Pancreas (tissue), 10 donors: Measurements from ENCODE around the gene PDE4B. TPM values are rescaled to one million over a fixed set of nuclear protein-coding genes. Genes with fewer than 3 reads are reported as not detected.

Experiments
- ATAC-seq, 4 donors: fragments of 200-7000 bp; cut with Tn5 transposase; one replicate each; pipeline versions ENCODE4 v1.8.0 to v1.9.1; 2020; ENCODE audit warnings: mild to moderate bottlenecking in 4 of 4, moderate library complexity in 4 of 4
- DNase-seq, 6 donors: peaks; one replicate each; pipeline ENCODE4 v3.0.0-alpha.2; 2020
- FAIRE-seq: peaks from 2 replicates; lab custom pipeline; 2012; peaks lifted over from hg19 to GRCh38; lab: Jason Lieb, UNC
- H3K27ac ChIP-seq, 4 donors: fragments of 200-600 bp; sonication (generic); 1 replicate in 3 of 4; 2 replicates in 1 of 4; pipeline versions ENCODE4 v1.5.0 to v1.8.0; 2020
- H3K27me3 ChIP-seq, 4 donors: fragments of 200-600 bp; one replicate each; pipeline ENCODE4 v1.8.0; 2021
- H3K36me3 ChIP-seq, 3 donors: fragments of 200-600 bp; sonication (generic) in 1 of 3; one replicate each; pipeline versions ENCODE4 v1.5.0 to v1.8.0; 2020 to 2021
- H3K4me1 ChIP-seq, 3 donors: fragments of 200-600 bp; one replicate each; pipeline ENCODE4 v1.8.0; 2021
- H3K4me3 ChIP-seq, 4 donors: fragments of 200-600 bp; sonication (generic) in 2 of 4; one replicate each; pipeline versions ENCODE4 v1.5.0 to v1.8.0; 2020 to 2021
- H3K9me3 ChIP-seq, 4 donors: fragments of 200-600 bp; one replicate each; pipeline ENCODE4 v1.8.0; 2021
- WGBS, 2 donors: extraction: QIAGEN DNeasy Blood & Tissue Kit; methylation state at CpG; one replicate each; pipeline ENCODE4 v1.1.7; 2013; 5-methylcytosine and 5-hydroxymethylcytosine counted together
- intact Hi-C, 3 donors: fragments of 100-400 bp; cut with DNase I; formaldehyde crosslinking; loops; one replicate each; pipeline versions ENCODE4 v1.11.1 to v1.14.2; 2022
- polyA plus RNA-seq, 2 donors: library from polyadenylated mRNA; stranded (reverse); fragments of 200-250 nt; gene quantifications; one replicate each; pipeline ENCODE4 v1.2.3, GENCODE V29; 2013
- total RNA-seq, 6 donors: library from RNA; stranded (reverse); fragmentation: NEBNext Ultra II Directional in 4 of 6; extraction: Animal tissue kit (Norgen Biotek cat#: 25700) in 4 of 6; gene quantifications; one replicate each; pipeline versions ENCODE4 v1.2.1 to v1.2.4, GENCODE V29; 2021 to 2023
- TF ChIP-seq, protein P1 (sequence below), 4 donors: fragments of 200-600 bp; sonication (generic) in 3 of 4; IDR thresholded peaks; one replicate each; pipeline versions ENCODE4 v1.5.0 to v1.8.0; 2021; ENCODE audit warnings: antibody characterized with exemption in 4 of 4
- donor health status: healthy with polysubstance abuse.
- donor health status: DM: no; HTN: no; CAD: no; lungs with moderate emphysema.
- donor health status: DM: no; HTN: no; CAD: no.
- donor health status: control.
- donor health status: control.
- donor health status: Bipolar disorder and iron deficiency.
- donor health status: DM: yes; HTN: yes; CAD: no.
- donor health status: DM: no; HTN: no; CAD: no.
- donor health status: DM: no; HTN: no; CAD: no.
- donor health status: DM: yes; HTN: yes; CAD: no.

The PDE4B gene
- total and polyA plus RNA-seq, 8 donors, result 0.23 to 3.7 (median 0.92) TPM

DNA sequence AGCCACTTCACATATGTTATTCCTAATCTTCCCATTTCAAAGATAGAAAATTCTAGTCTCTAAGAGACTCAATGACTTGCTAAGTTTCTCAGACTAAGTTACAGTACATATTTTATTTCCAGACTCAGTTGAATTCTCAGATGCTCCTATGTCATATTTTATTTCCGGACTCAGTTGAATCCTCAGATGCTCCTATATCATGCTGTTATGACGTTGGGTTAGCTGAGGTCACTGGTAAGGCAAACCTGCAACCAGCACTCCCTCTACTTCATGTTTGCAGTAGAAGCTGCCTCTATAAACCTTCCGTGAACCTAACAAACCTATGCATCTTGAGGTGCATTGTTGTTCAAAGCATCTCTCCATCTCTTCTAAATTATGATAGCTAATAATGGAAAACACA, 554.2 kb downstream of the PDE4B start:
- Histone ChIP-seq H3K9me3 (no peaks in the 10 kb centered on the region), H3K4me1 (no peaks in the 10 kb centered on the region), H3K4me3 (no peak overlapping the region), H3K36me3 (no peaks in the 10 kb centered on the region), H3K27ac (no peak overlapping the region), H3K27me3 (peaks cover 0 to 4% (median 0%) of the 10 kb centered on the region in 4 donors)
- no peak for FAIRE-seq
- no peak for DNase-seq
- TF ChIP-seq, protein P1, sequence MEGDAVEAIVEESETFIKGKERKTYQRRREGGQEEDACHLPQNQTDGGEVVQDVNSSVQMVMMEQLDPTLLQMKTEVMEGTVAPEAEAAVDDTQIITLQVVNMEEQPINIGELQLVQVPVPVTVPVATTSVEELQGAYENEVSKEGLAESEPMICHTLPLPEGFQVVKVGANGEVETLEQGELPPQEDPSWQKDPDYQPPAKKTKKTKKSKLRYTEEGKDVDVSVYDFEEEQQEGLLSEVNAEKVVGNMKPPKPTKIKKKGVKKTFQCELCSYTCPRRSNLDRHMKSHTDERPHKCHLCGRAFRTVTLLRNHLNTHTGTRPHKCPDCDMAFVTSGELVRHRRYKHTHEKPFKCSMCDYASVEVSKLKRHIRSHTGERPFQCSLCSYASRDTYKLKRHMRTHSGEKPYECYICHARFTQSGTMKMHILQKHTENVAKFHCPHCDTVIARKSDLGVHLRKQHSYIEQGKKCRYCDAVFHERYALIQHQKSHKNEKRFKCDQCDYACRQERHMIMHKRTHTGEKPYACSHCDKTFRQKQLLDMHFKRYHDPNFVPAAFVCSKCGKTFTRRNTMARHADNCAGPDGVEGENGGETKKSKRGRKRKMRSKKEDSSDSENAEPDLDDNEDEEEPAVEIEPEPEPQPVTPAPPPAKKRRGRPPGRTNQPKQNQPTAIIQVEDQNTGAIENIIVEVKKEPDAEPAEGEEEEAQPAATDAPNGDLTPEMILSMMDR (IDR thresholded peaks at IDR 0.05), result no peak
- ATAC-seq, result no peak
- intact Hi-C loops, result no loop called here
- 75 to 81% methylated on average over 3 of the region's 3 CpGs for whole genome bisulfite sequencing, 2 donors

DNA sequence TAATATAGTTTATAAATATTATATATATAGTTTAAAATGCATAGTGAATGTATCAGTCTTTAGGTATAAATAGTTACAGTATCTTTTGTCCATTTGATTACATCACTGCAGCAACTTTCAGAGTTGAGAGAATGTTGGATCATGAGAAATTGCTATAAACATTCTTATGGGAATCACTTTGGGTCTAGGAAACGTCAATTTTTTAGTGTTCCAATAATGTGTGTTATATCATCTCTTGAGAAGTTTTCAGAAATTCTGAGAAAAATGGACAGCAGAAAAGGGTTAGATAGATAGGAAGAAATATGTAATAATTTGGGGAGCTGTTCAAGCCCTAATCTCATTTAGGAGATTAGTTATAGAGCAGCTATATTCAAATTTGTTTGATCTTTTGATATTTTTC, 556.1 kb downstream of the PDE4B start:
- ATAC-seq (no peak), DNase-seq (no peak), FAIRE-seq (peak; percentile 64)
- intact Hi-C loops, result no loop called here
- Histone ChIP-seq H3K4me1 (no peaks in the 10 kb centered on the region), H3K27ac (no peak overlapping the region), H3K4me3 (no peak overlapping the region), H3K36me3 (no peaks in the 10 kb centered on the region), H3K9me3 (no peaks in the 10 kb centered on the region), H3K27me3 (peaks cover 0 to 4% (median 0%) of the 10 kb centered on the region in 4 donors)
- TF ChIP-seq, protein P1 (IDR thresholded peaks at IDR 0.05), result no peak
- 53 to 62% methylated on average over 1 of the region's 1 CpG for WGBS, 2 donors

DNA sequence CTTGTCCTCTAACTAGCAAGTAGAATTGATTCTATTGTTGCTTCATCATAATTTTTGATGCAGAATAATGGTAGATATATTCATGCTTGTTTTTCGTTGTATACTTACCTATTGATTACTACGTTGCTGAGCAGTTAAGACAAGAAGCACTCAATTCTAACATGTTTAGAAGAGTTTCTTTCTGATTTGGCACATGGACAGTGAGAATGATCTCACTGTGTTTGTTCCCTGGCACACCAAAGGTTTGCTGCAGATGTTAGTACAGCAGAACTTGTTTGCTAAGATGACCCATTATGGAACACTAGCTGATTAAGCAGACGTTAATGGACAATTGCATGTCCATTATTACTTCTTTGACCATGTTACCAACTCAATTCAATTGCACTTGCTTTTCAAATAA, 556.5 kb downstream of the PDE4B start:
- 36 to 49% methylated on average over 3 of the region's 3 CpGs for WGBS, 2 donors
- DNase-seq (no peak), ATAC-seq (peak in 2 of 4 donors; percentile 47), FAIRE-seq (no peak)
- Histone ChIP-seq H3K9me3 (no peaks in the 10 kb centered on the region), H3K4me1 (no peaks in the 10 kb centered on the region), H3K4me3 (no peak overlapping the region), H3K36me3 (no peaks in the 10 kb centered on the region), H3K27me3 (peaks cover 0 to 4% (median 0%) of the 10 kb centered on the region in 4 donors), H3K27ac (no peak overlapping the region)
- TF ChIP-seq, protein P1 (IDR thresholded peaks at IDR 0.05), result no peak
- intact Hi-C loops, result no loop called here

DNA sequence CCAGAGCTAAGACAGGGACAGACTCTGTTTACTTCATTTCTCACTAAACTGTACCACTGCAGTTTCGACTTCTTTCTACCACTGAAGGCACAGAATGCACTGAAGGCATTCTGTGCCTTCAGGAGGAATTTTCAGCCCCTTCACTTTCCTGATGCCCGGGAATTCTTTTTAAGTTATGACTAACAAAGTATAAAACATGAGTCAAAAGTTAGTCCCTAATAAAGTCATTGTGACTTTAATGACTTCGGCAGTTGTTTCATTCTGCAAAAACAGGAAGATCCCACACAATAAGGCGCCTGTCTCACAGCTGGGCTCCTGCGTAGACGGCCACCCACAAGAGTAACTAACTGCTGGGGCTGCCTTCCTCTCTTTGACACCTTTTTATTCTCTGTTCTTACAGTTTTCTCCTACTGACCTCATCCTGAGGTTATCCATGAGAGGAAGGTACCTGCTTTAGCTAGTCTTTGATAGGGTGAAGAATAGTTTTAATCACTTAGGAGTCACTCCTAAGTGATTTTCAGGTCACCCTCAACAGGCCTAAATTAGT, 557.4 kb downstream of the PDE4B start:
- 62 to 65% methylated on average over 6 of the region's 6 CpGs for WGBS, 2 donors
- peaks cover 0 to 4% (median 1%) of the 10 kb centered on the region in 4 donors for H3K27me3 ChIP-seq
- FAIRE-seq, result no peak
- H3K36me3 ChIP-seq, result no peaks in the 10 kb centered on the region
- H3K4me3 ChIP-seq, result no peak overlapping the region
- peak in 2 of 4 donors; percentile 33 to 75 for ATAC-seq
- TF ChIP-seq, protein P1 (IDR thresholded peaks at IDR 0.05), result no peak
- DNase-seq, result no peak
- intact Hi-C loops, result no loop called here
- H3K9me3 ChIP-seq, result no peaks in the 10 kb centered on the region
- H3K4me1 ChIP-seq, result no peaks in the 10 kb centered on the region
- no peak overlapping the region for H3K27ac ChIP-seq

DNA sequence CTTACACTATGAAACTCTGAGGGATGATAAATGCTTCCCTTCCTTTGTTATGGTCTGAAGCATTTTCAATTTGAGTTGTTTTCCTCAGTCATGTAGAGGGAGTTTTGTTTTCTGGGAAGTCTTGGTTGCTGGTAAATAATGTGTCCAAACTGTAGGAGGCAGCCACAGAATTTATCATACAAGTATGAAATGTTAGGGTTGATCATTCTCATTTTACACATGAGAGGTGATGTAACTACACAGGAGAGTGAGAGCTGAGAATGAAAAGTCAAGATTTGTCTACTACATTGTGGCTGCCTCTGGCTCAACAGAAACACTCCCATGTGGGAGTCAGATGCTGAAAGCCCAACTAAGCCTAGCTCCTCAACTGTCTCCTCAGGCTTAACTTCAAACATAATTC, 558.8 kb downstream of the PDE4B start:
- no peaks in the 10 kb centered on the region for H3K4me1 ChIP-seq
- ATAC-seq, result peak in 2 of 4 donors; percentile 13 to 26

More for the DNA sequence above, 558.8 kb downstream of the PDE4B start:
- H3K9me3 ChIP-seq, result no peaks in the 10 kb centered on the region
- H3K27me3 ChIP-seq, result peaks cover 0 to 3% (median under 1%) of the 10 kb centered on the region in 4 donors
- H3K27ac ChIP-seq, result no peak overlapping the region
- no peak for DNase-seq
- intact Hi-C loops, result no loop called here
- no peak for FAIRE-seq
- H3K4me3 ChIP-seq, result no peak overlapping the region
- TF ChIP-seq, protein P1 (IDR thresholded peaks at IDR 0.05), result no peak
- H3K36me3 ChIP-seq, result no peaks in the 10 kb centered on the region
